ENCODE data around the gene NLRP5. TPM values are rescaled to one million over a fixed set of nuclear protein-coding genes. Genes with fewer than 3 reads are reported as not detected.

The NLRP5 gene
- total RNA-seq, 1 donor from 2014 or later: not detected

- H3K36me3 ChIP-seq (ENCODE audit: control insufficient read depth, insufficient read depth, low read length): no peaks in the 10 kb centered on the region
- DNase-seq (ENCODE audit: low read depth): no peak
- H3K4me3 ChIP-seq (ENCODE audit: low read depth, low read length): no peak overlapping the region
- H3K27me3 ChIP-seq (ENCODE audit: control insufficient read depth, insufficient read depth, low read length): no peaks in the 10 kb centered on the region
- TF ChIP-seq, protein P1, sequence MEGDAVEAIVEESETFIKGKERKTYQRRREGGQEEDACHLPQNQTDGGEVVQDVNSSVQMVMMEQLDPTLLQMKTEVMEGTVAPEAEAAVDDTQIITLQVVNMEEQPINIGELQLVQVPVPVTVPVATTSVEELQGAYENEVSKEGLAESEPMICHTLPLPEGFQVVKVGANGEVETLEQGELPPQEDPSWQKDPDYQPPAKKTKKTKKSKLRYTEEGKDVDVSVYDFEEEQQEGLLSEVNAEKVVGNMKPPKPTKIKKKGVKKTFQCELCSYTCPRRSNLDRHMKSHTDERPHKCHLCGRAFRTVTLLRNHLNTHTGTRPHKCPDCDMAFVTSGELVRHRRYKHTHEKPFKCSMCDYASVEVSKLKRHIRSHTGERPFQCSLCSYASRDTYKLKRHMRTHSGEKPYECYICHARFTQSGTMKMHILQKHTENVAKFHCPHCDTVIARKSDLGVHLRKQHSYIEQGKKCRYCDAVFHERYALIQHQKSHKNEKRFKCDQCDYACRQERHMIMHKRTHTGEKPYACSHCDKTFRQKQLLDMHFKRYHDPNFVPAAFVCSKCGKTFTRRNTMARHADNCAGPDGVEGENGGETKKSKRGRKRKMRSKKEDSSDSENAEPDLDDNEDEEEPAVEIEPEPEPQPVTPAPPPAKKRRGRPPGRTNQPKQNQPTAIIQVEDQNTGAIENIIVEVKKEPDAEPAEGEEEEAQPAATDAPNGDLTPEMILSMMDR (IDR thresholded peaks at IDR 0.05; ENCODE audit: insufficient read depth, low read length, poor library complexity, severe bottlenecking): no peak
Measured at GRCh38 chr19:56087647-56088496, 101.3 kb downstream of the NLRP5 start.

DNA sequence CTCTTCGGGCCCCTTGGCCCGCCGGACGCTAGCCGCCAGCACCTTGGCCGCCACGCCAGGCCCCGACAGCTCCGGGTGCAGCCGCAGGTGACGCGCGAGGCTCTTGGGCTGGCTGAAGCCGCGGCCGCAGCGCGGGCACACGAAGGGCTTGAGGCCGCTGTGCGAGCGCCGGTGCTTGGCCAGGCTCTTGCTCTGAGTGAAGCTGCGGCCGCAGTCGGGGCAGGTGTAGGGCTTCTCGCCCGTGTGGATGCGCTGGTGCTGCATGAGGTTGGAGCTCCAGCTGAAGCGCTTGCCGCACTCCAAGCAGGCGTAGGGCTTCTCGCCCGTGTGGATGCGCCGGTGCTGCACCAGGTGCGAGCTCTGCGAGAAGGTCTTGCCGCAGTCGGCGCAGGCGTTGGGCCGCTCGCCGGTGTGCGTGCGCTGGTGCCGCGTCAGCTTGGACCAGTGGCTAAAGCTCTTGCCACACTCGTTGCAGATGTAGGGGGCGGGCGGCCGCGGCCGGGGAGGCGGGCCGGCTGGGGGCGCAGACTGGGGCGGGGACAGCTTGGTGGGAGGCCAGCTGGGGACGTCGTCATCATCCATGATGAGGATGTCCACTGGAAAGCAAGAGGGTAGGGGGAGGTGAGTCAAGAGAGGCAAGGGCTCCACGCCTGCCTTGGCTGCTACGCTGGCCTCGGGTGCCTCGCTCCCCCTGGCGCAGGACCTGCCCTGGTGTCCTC is 102.1 kb downstream of the NLRP5 start:
- no peak for DNase-seq (ENCODE audit: low read depth)
- Histone ChIP-seq H3K4me3 (ENCODE audit: low read depth, low read length) (no peak overlapping the region), H3K27me3 (ENCODE audit: control insufficient read depth, insufficient read depth, low read length) (no peaks in the 10 kb centered on the region), H3K36me3 (ENCODE audit: control insufficient read depth, insufficient read depth, low read length) (no peaks in the 10 kb centered on the region)
- TF ChIP-seq, protein P1 (IDR thresholded peaks at IDR 0.05; ENCODE audit: insufficient read depth, low read length, poor library complexity, severe bottlenecking): no peak

- Histone ChIP-seq H3K36me3 (ENCODE audit: control insufficient read depth, insufficient read depth, low read length) (no peaks in the 10 kb centered on the region), H3K4me3 (ENCODE audit: low read depth, low read length) (no peak overlapping the region), H3K27me3 (ENCODE audit: control insufficient read depth, insufficient read depth, low read length) (no peaks in the 10 kb centered on the region)
- DNase-seq (ENCODE audit: low read depth): no peak
- TF ChIP-seq, protein P1 (IDR thresholded peaks at IDR 0.05; ENCODE audit: insufficient read depth, low read length, poor library complexity, severe bottlenecking): no peak
Measured at GRCh38 chr19:56089344-56089743, 102.8 kb downstream of the NLRP5 start.

- DNase-seq (ENCODE audit: low read depth): no peak
- Histone ChIP-seq H3K36me3 (ENCODE audit: control insufficient read depth, insufficient read depth, low read length) (no peaks in the 10 kb centered on the region), H3K27me3 (ENCODE audit: control insufficient read depth, insufficient read depth, low read length) (no peaks in the 10 kb centered on the region), H3K4me3 (ENCODE audit: low read depth, low read length) (no peak overlapping the region)
- TF ChIP-seq, protein P1 (IDR thresholded peaks at IDR 0.05; ENCODE audit: insufficient read depth, low read length, poor library complexity, severe bottlenecking): no peak
Measured at GRCh38 chr19:56091066-56091490, 104.5 kb downstream of the NLRP5 start.

GRCh38 chr19:56091751-56092546 is 105.4 kb downstream of the NLRP5 start:
- no peaks in the 10 kb centered on the region for H3K27me3 ChIP-seq (ENCODE audit: control insufficient read depth, insufficient read depth, low read length)
- no peaks in the 10 kb centered on the region for H3K36me3 ChIP-seq (ENCODE audit: control insufficient read depth, insufficient read depth, low read length)
- no peak overlapping the region for H3K4me3 ChIP-seq (ENCODE audit: low read depth, low read length)
- no peak for DNase-seq (ENCODE audit: low read depth)
- TF ChIP-seq, protein P1 (IDR thresholded peaks at IDR 0.05; ENCODE audit: insufficient read depth, low read length, poor library complexity, severe bottlenecking): no peak
